Upper lobe of right lung (tissue), 1 donor: ENCODE results near the gene SMAD7. TPM values are rescaled to one million over a fixed set of nuclear protein-coding genes. Genes with fewer than 3 reads are reported as not detected.
A peak's percentile ranks its signal among the peaks of the same experiment; 100 is the strongest.

ENCODE experiments used
- ATAC-seq: fragments of 200-7000 bp; cut with Tn5 transposase; one replicate; pipeline ENCODE4 v1.9.1; 2020; ENCODE audit warnings: mild to moderate bottlenecking, moderate library complexity
- DNase-seq: peaks from one replicate; pipeline ENCODE4 v3.0.0-alpha.2; 2020
- H3K27ac ChIP-seq: fragments of 200-600 bp; one replicate; pipeline ENCODE4 v1.8.0; 2022
- H3K27me3 ChIP-seq: fragments of 200-600 bp; one replicate; pipeline ENCODE4 v1.8.0; 2022; ENCODE audit warnings: mild to moderate bottlenecking
- H3K36me3 ChIP-seq: fragments of 200-600 bp; one replicate; pipeline ENCODE4 v1.8.0; 2022
- H3K4me1 ChIP-seq: fragments of 200-600 bp; one replicate; pipeline ENCODE4 v1.8.0; 2022
- H3K4me3 ChIP-seq: fragments of 200-600 bp; one replicate; pipeline ENCODE4 v1.8.0; 2022; ENCODE audit warnings: mild to moderate bottlenecking
- H3K9me3 ChIP-seq: fragments of 200-600 bp; one replicate; pipeline ENCODE4 v1.8.0; 2022
- CTCF ChIP-seq: fragments of 200-600 bp; IDR thresholded peaks from one replicate; pipeline ENCODE4 v1.8.0; 2022; ENCODE audit warnings: antibody characterized with exemption
- intact Hi-C: fragments of 100-400 bp; cut with DNase I; formaldehyde crosslinking; loops from one replicate; pipeline ENCODE4 v1.11.0; 2022
- total RNA-seq: library from RNA; stranded (reverse); fragmentation: NEBNext Ultra II Directional; extraction: Animal tissue kit (Norgen Biotek cat#: 25700); gene quantifications from one replicate; pipeline ENCODE4 v1.2.1, GENCODE V29; 2021
- donor health status: DM: no; HTN: yes; CAD: no; lungs with severe emphysema.

SMAD7 gene
- total RNA-seq, 1 donor from 2014 or later = 68.9 TPM

- Histone ChIP-seq H3K27ac (peak overlapping the region; percentile 24), H3K36me3 (no peaks in the 10 kb centered on the region), H3K4me1 (peaks cover 98% of the 10 kb centered on the region), H3K9me3 (no peaks in the 10 kb centered on the region), H3K27me3 (no peaks in the 10 kb centered on the region), H3K4me3 (no peak overlapping the region)
- no peak for TF ChIP-seq CTCF
- no peak for DNase-seq
- ATAC-seq = no peak
- intact Hi-C loops = no loop called here
Observed at GRCh38 chr18:48927286-48928080, 23.3 kb downstream of the SMAD7 start.

DNA sequence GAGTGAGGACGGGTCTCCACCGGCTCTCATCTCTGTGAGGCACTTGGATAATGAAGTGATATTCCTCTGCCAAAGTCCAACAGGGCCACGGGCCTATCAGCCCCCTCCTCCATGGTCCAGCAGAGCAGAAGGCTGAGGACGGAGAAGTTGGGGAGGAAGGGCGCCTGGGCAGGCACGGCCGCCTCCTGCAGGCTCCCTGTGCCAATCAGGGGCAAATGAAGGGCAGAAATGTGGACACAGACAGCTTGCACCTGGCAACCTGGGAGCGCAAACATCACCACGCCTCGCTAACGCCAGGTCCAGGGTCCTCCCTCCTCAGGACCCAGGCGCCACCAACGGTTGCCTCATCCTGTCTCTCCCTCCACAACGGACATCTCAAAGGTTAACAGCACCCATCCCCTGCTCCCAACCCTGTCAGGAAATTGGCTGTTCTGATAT is 24.3 kb downstream of the SMAD7 start:
- no peak for TF ChIP-seq CTCF
- Histone ChIP-seq H3K36me3 (peaks cover 3% of the 10 kb centered on the region), H3K4me1 (peaks cover 98% of the 10 kb centered on the region), H3K27me3 (no peaks in the 10 kb centered on the region), H3K9me3 (no peaks in the 10 kb centered on the region), H3K27ac (peak overlapping the region; percentile 24), H3K4me3 (no peak overlapping the region)
- ATAC-seq (no peak), DNase-seq (no peak)
- intact Hi-C loops = no loop called here

DNA sequence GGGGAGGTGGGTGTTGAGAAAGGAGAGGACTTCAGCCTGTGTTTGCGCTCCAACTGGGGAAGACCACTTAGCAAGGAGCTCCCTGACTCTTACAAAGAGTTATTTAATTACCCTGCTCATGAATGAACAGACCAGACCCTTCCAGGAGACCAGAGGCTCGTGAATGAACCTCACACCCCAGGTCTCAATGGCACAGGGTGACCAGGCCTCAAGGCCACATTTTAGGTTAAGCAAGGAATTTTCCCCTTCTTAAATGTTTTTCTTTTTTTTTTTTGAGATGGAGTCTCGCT is 25.3 kb downstream of the SMAD7 start:
- ATAC-seq = no peak
- no peak for DNase-seq
- no peaks in the 10 kb centered on the region for H3K27me3 ChIP-seq
- H3K27ac ChIP-seq = peak overlapping the region; percentile 81
- no peak for TF ChIP-seq CTCF
- H3K4me3 ChIP-seq = no peak overlapping the region
- intact Hi-C loops = no loop called here
- H3K36me3 ChIP-seq = peaks cover 13% of the 10 kb centered on the region
- no peaks in the 10 kb centered on the region for H3K9me3 ChIP-seq
- peaks cover 96% of the 10 kb centered on the region for H3K4me1 ChIP-seq

GRCh38 chr18:48924630-48925490 is 25.9 kb downstream of the SMAD7 start:
- Histone ChIP-seq H3K27ac (peak overlapping the region; percentile 81), H3K4me3 (no peak overlapping the region), H3K9me3 (no peaks in the 10 kb centered on the region), H3K4me1 (peaks cover 95% of the 10 kb centered on the region), H3K27me3 (no peaks in the 10 kb centered on the region), H3K36me3 (peaks cover 19% of the 10 kb centered on the region)
- intact Hi-C loops = no loop called here
- ATAC-seq = peak; percentile 29
- no peak for DNase-seq
- TF ChIP-seq CTCF = no peak

DNA sequence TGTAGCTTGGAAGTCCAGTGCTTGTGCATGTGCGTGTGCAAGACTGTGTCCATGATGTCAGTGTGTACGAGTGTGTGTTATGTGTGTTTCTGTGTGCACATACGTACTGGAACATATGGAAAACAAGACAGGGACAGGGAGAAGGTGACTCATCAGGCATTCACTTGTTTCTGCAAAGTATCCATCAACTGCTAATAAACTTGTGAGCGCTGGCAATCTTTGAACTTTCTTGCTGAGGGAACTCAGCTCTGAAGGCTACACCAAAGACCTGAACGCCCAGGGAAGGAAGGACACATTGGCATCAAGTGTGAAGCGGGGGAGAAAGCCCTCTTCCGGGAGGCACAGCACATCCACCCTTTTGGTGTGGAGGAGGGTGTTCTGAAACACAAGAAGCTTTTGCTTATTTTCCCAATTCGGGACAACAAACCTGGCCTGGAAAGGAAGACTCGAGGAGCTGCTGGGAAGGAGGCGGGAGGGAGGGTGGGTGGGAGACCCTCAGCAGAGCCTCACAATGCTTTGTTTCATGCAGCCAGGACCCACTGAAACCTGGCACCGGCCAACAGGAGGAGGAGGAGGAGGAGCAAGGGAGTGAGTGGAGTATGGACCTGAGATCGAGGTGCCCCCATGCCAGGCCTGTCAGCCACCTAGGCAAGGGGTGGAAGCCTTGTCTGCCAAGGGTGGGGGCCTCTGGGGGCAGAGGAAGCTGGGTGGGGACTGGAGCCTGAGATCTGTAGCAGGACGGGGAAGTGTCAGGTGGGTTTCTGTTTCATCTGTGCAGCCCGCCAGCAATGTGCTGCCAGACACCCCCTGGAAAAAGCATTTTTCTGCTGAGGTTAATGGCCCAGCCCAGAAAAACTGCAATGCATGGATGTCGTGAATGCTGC is 26.8 kb downstream of the SMAD7 start:
- no peak for TF ChIP-seq CTCF
- Histone ChIP-seq H3K36me3 (peaks cover 22% of the 10 kb centered on the region), H3K4me1 (peaks cover 92% of the 10 kb centered on the region), H3K27me3 (no peaks in the 10 kb centered on the region), H3K4me3 (peak overlapping the region; percentile 44), H3K9me3 (no peaks in the 10 kb centered on the region), H3K27ac (peak overlapping the region; percentile 81)
- no peak for DNase-seq
- ATAC-seq = no peak
- intact Hi-C loops = no loop called here
